HG02763 (cell line): Measurements from ENCODE around the gene ZNF195.
"Not testable (repeated sequence)": the region's sequence is repeated elsewhere in the genome, so short reads cannot be mapped to it uniquely, and the experiment has no call there.

Experiments used
- ATAC-seq: cut with Tn5 transposase; IDR thresholded peaks from one replicate; pipeline ENCODE4 v1.9.1; 2021; ENCODE audit warnings: mild to moderate bottlenecking, moderate library complexity; ENCODE audit not compliant: unreplicated experiment

ZNF195 gene

DNA sequence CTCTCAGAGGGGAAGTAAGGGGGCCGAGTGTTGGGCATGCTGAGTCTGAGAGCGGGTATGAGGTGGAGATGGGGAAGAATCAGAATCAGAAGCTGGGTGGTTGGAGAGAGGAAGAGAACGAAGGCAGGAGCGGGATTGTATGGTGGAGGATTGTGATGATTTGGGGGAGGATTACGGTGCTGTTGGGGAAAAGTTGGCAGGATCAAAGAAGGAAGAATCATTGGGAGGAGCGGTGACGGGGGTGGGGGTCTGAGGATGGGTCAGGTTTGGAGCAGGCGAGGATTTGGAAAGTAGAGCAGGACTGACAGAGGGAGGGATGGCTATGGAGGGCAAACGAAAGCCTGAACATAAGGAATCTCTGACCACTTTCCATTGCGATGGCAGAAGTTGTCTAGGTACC, 22.1 kb downstream of the ZNF195 start:
- no peak for ATAC-seq

DNA sequence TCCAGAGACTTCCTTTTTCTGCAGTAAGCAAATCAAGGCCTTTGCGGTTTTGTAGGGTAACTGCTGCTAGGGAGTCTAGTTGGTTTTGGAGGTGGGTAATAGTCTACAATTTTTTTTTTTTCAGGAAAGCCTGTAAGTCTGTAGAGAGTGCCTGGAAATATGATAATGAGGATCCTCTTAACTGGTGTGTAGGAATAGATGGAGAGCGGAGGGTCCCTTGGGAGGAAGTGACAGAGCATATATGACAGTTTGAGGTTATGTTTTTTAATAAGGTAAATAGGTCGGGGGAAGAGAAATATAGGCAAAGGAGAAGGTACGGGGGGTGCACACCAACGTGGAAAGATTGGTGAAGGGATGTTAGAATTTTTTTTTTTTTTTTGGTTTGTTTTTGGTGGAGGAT, 25.9 kb downstream of the ZNF195 start:
- no peak for ATAC-seq

DNA sequence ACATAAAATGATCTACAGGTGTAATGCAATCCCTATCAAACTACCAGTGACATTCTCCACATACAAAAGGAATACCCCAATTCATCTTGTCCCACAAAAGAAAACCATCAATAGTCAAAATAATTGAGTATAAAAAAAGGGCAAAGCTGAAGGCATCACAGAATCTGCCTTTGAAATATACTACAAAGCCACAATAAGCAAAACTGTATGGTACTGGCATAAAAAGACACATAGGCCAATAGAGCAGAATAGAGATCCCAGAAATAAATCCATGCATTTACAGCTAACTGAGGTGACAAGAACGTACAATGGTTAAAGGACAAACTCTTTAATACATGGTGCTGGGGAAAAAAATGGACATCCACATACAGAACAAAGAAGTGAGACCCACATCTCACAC, 31.8 kb downstream of the ZNF195 start:
- no peak for ATAC-seq

DNA sequence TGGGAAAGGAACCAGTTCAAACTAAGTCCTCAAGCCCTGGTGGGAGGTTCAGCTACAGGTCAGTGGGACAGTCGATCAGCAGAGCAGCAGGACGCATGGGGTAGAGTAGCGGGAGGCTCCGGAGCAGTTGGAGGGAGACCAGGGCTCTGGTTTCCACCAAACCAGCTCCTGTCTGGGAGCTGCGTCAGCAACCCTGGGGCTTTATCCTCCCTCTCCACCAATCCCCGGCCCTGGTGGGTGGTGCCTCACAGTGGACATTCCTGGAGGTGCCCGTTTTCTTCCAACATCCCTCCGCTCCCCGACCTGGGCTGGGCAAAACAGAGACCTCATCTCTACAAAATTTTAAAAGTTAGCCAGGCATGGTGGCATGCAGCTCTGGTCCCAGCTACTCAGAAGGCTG, 32.4 kb downstream of the ZNF195 start:
- ATAC-seq = no peak

DNA sequence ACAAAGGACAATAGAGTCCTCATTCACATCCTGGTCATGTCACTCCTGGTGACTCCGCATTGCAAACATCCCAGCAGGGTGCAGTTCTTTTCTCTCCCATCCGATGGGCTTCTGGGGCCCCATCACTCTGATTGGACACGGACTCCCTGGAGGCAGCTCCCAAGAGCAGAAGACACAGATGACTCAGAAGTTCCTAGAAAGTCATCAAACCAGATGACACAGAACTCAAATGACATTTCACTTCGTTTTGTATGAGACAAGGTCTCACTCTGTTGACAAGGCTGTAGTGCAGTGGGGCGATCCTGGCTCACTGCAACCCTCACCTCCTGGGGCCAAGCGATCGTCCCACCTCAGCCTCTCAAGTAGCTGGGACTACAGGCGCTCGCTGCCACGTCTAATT, 33.2 kb downstream of the ZNF195 start:
- no peak for ATAC-seq

DNA sequence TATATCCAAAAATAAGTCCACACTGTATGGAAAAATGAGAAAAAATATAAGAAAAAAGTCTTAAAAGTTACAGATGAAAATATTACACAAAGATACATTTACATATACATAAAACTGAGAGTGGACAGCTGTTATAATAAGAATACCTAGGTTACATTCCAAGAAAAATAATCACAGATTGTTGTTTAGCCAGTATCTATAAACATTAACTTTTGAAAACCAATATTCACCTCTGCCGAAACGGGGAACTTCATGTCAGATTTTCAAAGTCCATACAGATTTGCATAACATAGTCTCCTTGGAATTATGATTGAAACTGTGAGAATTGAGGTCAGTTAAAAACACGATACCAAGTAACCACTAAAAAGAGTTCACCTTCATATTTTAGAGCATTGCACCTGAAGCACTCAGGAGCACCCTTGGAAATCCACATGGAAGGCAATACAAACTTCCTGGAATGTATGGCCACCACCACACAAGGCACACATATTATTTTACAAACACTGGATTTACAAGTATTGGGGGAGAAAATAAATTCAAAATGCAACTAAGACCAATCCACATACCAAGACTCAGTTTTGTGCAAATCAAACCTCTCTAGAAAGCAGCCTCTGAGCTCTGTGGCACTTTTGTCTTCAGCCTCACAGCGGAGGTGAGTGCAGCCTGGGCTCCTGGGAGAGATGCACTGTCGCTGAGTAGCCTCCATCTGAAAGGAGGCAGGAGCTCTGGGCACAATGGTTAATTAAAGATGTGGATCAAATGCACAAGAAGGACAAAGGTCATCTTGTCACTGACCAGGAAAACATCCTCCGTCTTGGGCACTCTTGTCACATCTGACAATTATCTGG, 34.4 kb downstream of the ZNF195 start:
- no peak for ATAC-seq

DNA sequence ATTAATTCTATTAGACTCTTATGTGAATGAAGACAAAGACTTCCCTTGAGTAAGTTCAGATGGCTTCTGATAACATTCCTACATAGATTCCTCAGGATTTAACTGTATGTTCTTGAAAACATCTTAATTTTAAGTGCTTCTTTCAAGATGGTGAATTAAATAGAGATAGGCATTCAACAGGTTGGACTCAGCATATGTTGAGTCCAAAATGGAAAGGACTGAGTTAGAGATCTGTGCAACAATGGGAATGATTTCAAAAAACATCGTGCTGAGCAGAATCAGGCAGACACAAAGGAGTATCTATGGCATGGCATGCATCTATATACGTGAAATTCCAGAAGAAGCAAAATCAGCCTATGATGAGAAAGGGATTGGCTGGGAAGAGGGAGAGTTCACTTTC, 36.2 kb downstream of the ZNF195 start:
- no peak for ATAC-seq

DNA sequence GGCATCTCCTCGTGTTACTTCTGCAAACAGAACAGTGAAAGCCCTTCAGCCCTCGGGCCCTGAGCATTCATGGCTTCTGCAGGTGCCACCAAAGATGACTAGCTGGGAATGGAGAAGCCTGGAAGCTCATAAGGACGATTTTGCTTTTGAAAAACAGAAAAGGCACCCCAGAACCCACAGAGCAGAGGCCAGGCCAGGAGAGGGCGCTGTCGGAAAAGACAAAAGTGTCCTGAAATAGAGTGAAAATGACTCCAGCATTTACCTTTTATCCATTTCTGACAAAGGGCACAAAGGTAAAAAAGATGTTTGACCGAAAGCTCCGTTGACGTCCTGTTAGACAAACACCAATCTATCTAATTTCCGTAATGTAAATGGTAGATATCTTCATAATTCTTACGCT, 37.6 kb downstream of the ZNF195 start:
- ATAC-seq = no peak

DNA sequence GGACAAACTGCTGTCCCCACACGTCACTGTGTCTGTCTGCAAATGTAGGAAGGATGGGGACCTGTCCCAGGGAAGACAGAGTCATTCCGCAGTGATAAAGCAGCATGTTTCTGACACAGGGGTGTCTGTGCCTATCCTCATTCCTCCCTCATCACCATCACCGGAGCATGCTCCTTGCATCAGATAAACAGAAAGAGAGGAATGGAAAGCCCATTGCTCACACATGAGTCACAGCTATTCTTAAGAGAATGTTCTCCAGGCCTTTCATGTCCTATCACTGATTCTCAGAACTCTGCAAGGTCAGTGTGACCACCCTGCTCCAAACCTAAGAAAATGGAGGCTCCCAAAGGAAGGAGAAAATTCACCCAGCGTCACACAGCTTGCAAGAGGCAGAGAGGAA, 38.9 kb downstream of the ZNF195 start:
- no peak for ATAC-seq

DNA sequence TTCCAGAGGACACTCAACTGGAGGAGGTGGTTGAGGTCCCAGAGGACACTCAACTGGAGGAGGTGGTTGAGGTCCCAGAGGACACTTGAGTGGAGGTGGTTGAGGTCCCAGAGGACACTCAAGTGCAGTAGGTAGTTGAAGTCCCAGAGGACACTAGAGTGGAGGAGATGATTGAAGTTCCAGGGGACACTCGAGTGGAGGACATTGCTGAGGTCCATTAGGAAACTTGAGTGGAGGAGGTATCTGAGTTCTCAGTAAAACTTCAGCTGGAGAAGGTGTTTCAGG, 39.7 kb downstream of the ZNF195 start:
- no peak for ATAC-seq

DNA sequence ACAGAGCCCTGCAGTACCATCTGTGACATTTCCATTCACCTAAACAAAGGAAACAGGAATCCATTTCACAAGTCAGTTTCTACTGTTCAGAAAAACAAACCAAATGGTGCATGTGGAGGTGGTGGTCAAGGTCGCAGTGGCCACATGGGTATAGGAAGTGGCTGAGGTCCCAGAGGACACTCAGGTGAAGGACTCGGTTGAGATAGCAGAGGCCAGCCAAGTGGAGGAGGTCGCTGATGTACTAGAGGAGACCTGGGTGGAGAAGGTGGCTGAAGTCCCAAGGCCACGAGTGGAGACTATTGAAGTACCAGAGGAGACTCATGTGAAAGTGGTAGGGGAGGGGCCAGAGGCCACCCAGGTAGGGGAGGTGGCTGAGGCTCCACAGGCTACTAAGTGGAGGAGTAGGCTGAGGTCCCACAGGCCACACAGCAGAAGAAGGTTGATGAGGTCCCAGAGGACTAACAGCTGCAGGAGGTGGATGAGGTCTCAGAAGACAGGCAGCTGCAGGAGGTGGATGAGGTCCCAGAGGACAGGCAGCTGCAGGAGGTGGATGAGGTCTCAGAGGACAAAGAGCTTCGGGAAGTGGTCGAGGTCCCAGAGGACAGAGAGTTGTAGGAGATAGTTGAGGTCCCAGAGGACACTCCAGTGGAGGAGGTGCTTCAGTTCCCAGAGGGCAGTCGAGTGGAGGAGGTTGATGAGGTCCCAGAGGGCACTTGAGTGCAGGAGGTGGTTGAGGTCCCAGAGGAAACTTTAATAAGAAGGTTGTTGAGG, 40.2 kb downstream of the ZNF195 start:
- ATAC-seq = no peak

DNA sequence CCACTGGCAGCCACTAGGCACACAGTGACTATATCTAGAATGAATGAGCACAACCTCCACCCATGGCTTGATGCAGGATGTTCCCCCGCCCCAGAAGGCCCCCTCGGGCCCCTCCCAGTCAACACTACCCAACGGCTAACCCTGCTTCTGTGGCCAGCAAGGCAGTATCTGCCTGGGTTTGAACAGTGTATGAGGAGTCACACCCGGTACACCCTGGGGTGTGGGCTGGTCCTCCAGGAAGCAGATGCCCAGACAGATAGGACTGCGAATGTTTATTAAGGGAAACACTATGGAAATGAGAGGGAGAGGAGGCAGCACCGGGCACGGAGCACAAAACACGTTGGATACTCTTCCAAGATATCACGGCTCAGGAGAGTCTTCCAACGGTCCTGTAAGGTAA, 42.5 kb downstream of the ZNF195 start:
- ATAC-seq = not testable (repeated sequence)

DNA sequence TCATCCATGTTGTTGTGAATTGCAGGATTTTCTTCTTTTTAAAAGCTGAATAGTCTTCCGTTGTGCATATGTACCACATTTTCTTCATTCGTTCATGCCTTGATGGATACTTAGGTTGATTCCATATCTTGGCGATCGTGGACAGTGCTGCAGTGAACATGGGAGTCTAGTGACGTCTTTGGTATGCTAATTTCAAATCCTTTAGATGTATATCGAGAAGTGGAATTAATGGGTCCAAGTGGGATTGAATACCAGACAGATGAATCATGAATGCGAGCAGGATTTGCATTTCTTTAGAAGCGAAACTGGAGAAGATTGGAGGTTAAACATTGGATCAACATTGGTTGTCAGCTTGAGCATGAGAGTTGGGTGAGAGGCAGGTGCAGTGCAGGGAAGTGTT, 45.8 kb downstream of the ZNF195 start:
- not testable (repeated sequence) for ATAC-seq

DNA sequence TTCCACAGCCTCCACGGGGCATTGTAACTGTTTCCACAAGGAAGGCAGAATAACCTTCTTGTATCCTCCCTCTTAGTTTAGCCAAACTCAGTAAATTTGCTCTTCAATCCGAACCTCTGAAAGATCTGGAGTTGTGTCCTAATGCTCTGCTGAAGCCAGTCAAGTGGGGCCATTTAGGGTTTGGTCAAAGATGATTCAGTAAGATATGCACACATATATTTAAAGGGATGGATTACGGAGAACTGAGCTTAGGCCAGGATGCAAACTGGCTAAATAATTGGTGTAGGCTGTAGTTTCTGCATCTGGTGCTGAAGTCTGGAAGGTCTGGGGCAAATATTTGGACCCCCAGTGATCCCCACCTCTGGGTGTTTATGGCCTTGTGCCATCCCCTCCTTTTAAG, 47.9 kb downstream of the ZNF195 start:
- ATAC-seq = not testable (repeated sequence)

DNA sequence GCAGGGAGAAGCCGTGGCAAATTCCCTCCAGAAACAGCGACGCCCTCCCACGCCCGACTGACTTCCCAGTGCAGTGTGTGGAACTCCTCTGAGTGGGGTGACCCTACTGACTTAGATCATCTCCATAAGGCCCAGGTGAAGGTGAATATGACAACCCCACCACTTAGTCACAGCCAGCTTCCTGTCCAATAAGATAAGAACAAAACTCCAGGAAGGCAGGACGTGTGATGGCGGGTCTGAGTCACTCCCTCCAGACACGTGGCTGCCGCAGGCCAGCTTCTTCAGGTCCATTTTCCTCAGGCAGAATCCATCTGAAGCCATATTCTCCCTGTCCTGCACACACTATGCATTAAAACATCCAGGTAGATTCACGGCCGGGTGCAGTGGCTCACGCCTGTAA, 48.9 kb downstream of the ZNF195 start:
- ATAC-seq = not testable (repeated sequence)

DNA sequence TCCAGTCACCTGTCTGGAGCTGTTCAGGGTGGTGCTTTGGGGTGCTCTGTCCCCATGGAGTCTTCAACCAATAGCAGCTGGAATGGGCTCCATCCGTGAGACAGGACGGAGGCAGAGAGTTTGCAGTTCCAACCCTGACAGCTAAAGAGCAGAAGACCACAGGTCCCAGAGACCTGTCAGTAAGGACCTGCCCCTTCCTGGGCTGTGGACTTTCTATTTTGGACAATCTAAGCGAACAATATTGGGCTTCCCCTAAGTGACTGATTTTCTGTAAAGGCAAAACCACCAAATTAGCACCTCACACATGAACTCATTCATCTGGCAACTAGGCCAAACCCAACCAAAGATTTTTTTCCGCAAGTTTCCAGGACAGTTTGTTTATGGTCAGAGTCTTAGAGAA, 50.4 kb downstream of the ZNF195 start:
- not testable (repeated sequence) for ATAC-seq

DNA sequence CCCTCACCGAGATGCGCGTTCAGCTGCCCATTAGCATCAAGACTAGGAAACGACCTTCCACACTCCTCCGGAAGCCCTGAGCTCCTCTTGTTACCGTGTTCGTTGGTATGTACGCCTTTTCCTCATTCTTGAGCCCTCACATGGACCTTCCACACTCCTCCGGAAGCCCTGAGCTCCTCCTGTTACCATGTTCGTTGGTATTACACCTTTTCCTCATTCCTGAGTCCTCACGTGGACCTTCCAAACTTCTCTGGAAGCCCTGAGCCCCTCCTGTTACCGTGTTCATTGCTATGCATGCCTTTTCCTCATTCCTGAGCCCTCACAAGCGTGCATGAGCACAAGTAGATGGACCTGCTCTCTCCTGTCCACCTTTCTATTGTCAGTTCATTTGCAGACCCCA, 52.5 kb downstream of the ZNF195 start:
- ATAC-seq = not testable (repeated sequence)

DNA sequence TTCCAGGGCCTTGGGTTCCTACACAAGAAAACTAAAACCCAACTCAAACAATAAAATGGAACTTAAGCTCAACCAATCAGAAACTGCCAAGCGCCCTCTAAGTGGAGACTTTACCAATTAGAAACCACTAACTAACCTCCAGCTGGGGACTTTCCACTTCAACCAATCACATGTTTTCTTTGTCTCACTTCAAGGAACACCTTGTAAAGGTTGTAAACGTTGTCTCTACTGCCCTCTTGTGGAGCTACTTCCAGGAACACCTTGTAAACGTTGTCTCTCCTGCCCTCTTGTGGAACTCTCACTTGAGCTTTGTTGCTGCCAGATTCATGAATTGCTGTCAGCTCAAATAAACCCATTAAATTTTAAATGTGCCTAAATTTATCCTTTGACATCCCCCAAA, 54.2 kb downstream of the ZNF195 start:
- not testable (repeated sequence) for ATAC-seq
